Panc1 (cell line): ENCODE data around the gene ASB14. TPM values are rescaled to one million over a fixed set of nuclear protein-coding genes. Genes with fewer than 3 reads are reported as not detected.

Source experiments
- ATAC-seq: fragments of 200-7000 bp; cut with Tn5 transposase; 2 replicates; pipeline ENCODE4 v1.9.1; 2020; ENCODE audit warnings: mild to moderate bottlenecking, moderate library complexity
- BruUV-seq: library from RNA; stranded (reverse); fragments of 400-500 nt; replicated peaks from 2 replicates; lab custom pipeline; 2021; lab: Mats Ljungman, UMichigan
- CTCF ChIA-PET: fragments of 300-600 bp; sonication (Branson Sonifier 250); formaldehyde crosslinking; loops from one replicate; lab custom pipeline; 2022; ENCODE audit warnings: antibody characterized with exemption; lab: Charles Lee
- POLR2A ChIA-PET: fragments of 300-600 bp; sonication (Branson Sonifier 250); formaldehyde crosslinking; loops from one replicate; lab custom pipeline; 2022; ENCODE audit warnings: antibody characterized with exemption; lab: Charles Lee
- DNase-seq: peaks from one replicate; pipeline ENCODE4 v3.0.0-alpha.2; 2010; ENCODE audit warnings: low read depth, low spot score
- H3K27ac ChIP-seq: 2 replicates; pipeline ENCODE4 v1.5.1; 2011; ENCODE audit warnings: mild to moderate bottlenecking, low read length, inconsistent platforms
- H3K27me3 ChIP-seq: fragments of 200-500 bp; sonication (Bioruptor generic); 2 replicates; pipeline ENCODE4 v1.6.0; 2014; ENCODE audit warnings: low read length, inconsistent platforms; ENCODE audit not compliant: control insufficient read depth, insufficient read depth
- H3K36me3 ChIP-seq: fragments of 200-500 bp; sonication (Bioruptor generic); 2 replicates; pipeline ENCODE4 v1.5.1; 2014; ENCODE audit warnings: inconsistent platforms, mild to moderate bottlenecking, low read length, moderate library complexity; ENCODE audit not compliant: control insufficient read depth, insufficient read depth
- H3K4me1 ChIP-seq: 2 replicates; pipeline ENCODE4 v1.5.1; 2011; ENCODE audit warnings: inconsistent platforms, mild to moderate bottlenecking, low read length, moderate library complexity; ENCODE audit not compliant: control insufficient read depth, insufficient read depth
- H3K4me3 ChIP-seq, 2 experiments: 2 replicates each; pipeline ENCODE4 v1.5.1; 2011 to 2012; ENCODE audit warnings: low read depth in 2 of 2, low read length in 2 of 2, mild to moderate bottlenecking in 2 of 2, inconsistent platforms in 1 of 2, moderate library complexity in 1 of 2
- H3K9me3 ChIP-seq: fragments of 200-500 bp; sonication (Bioruptor generic); 2 replicates; pipeline ENCODE4 v1.5.1; 2014; ENCODE audit warnings: low read depth, mild to moderate bottlenecking, inconsistent platforms, low read length, moderate library complexity; ENCODE audit not compliant: control insufficient read depth, insufficient read depth
- POLR2AphosphoS5 ChIP-seq: IDR thresholded peaks from 2 replicates; pipeline ENCODE4 v1.6.1; 2012; ENCODE audit warnings: mild to moderate bottlenecking, low read depth, low read length, moderate library complexity
- SIN3A ChIP-seq: IDR thresholded peaks from 2 replicates; pipeline ENCODE4 v1.6.1; 2012; ENCODE audit warnings: low read depth, mild to moderate bottlenecking, low read length, moderate library complexity, borderline replicate concordance; ENCODE audit not compliant: insufficient read depth
- TCF7L2 ChIP-seq: IDR thresholded peaks from 2 replicates; pipeline ENCODE4 v1.6.1; 2011; ENCODE audit warnings: mild to moderate bottlenecking, low read depth, low read length, inconsistent platforms
- in situ Hi-C: cut with HindIII; loops from 2 replicates; pipeline ENCODE4 v1.10.0; 2016; ENCODE audit warnings: low sequenced_read_pairs, low pct_unique_long_range_greater_than_20kb
- intact Hi-C: fragments of 100-400 bp; cut with micrococcal nuclease; formaldehyde crosslinking; loops from one replicate; pipeline ENCODE4 v1.10.0; 2022; ENCODE audit not compliant: unreplicated experiment
- total RNA-seq: library from RNA; stranded (reverse); gene quantifications from one replicate; pipeline ENCODE4 v1.2.1, GENCODE V29; 2021; ENCODE audit not compliant: unreplicated experiment
- TF ChIP-seq, protein P1 (sequence below): fragments of 450-650 bp; IDR thresholded peaks from 2 replicates; pipeline ENCODE4 v1.5.1; 2017; ENCODE audit warnings: mild to moderate bottlenecking
- TF ChIP-seq, protein P2 (sequence below), 2 experiments: IDR thresholded peaks; 2 replicates each; pipeline ENCODE4 v1.6.1; 2011 to 2012; ENCODE audit warnings: low read depth in 2 of 2, control low read depth in 1 of 2, low read length in 1 of 2, mild to moderate bottlenecking in 1 of 2, moderate library complexity in 1 of 2; ENCODE audit not compliant: insufficient read depth in 1 of 2

ASB14 gene
- total RNA-seq, 1 experiment from 2014 or later: not detected

- BruUV-seq: no TSS peak
- in situ Hi-C loops (no loop called here), intact Hi-C loops (no loop called here)
- CTCF ChIA-PET: no interaction called here
- H3K27me3 ChIP-seq: no peaks in the 10 kb centered on the region
- no peak overlapping the region for H3K4me3 ChIP-seq
- no peak for DNase-seq
- no peak for TF ChIP-seq TCF7L2
- TF ChIP-seq SIN3A: no peak
- no peak for TF ChIP-seq POLR2AphosphoS5
- TF ChIP-seq, protein P1, sequence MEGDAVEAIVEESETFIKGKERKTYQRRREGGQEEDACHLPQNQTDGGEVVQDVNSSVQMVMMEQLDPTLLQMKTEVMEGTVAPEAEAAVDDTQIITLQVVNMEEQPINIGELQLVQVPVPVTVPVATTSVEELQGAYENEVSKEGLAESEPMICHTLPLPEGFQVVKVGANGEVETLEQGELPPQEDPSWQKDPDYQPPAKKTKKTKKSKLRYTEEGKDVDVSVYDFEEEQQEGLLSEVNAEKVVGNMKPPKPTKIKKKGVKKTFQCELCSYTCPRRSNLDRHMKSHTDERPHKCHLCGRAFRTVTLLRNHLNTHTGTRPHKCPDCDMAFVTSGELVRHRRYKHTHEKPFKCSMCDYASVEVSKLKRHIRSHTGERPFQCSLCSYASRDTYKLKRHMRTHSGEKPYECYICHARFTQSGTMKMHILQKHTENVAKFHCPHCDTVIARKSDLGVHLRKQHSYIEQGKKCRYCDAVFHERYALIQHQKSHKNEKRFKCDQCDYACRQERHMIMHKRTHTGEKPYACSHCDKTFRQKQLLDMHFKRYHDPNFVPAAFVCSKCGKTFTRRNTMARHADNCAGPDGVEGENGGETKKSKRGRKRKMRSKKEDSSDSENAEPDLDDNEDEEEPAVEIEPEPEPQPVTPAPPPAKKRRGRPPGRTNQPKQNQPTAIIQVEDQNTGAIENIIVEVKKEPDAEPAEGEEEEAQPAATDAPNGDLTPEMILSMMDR: no peak
- TF ChIP-seq, protein P2, sequence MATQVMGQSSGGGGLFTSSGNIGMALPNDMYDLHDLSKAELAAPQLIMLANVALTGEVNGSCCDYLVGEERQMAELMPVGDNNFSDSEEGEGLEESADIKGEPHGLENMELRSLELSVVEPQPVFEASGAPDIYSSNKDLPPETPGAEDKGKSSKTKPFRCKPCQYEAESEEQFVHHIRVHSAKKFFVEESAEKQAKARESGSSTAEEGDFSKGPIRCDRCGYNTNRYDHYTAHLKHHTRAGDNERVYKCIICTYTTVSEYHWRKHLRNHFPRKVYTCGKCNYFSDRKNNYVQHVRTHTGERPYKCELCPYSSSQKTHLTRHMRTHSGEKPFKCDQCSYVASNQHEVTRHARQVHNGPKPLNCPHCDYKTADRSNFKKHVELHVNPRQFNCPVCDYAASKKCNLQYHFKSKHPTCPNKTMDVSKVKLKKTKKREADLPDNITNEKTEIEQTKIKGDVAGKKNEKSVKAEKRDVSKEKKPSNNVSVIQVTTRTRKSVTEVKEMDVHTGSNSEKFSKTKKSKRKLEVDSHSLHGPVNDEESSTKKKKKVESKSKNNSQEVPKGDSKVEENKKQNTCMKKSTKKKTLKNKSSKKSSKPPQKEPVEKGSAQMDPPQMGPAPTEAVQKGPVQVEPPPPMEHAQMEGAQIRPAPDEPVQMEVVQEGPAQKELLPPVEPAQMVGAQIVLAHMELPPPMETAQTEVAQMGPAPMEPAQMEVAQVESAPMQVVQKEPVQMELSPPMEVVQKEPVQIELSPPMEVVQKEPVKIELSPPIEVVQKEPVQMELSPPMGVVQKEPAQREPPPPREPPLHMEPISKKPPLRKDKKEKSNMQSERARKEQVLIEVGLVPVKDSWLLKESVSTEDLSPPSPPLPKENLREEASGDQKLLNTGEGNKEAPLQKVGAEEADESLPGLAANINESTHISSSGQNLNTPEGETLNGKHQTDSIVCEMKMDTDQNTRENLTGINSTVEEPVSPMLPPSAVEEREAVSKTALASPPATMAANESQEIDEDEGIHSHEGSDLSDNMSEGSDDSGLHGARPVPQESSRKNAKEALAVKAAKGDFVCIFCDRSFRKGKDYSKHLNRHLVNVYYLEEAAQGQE (IDR thresholded peaks at IDR 0.05; ENCODE audit: insufficient read depth in 1 of 2, low read depth in 2 of 2, low read length in 1 of 2): no peak
- ATAC-seq: no peak
- peaks cover 26% of the 10 kb centered on the region for H3K36me3 ChIP-seq
- H3K27ac ChIP-seq: no peak overlapping the region
- H3K9me3 ChIP-seq: no peaks in the 10 kb centered on the region
- POLR2A ChIA-PET: no interaction called here
- no peaks in the 10 kb centered on the region for H3K4me1 ChIP-seq
These were observed 47.5 kb downstream of the ASB14 start for GRCh38 chr3:57244946-57245345.

- no peak for DNase-seq
- in situ Hi-C loops (no loop called here), intact Hi-C loops (no loop called here)
- POLR2A ChIA-PET: interaction anchor here (0.6 kb wide), 1 partner anchor 136 kb away, joined by 3 read pairs; no protein-coding TSS in a partner anchor
- no peaks in the 10 kb centered on the region for H3K9me3 ChIP-seq
- H3K27ac ChIP-seq: no peak overlapping the region
- H3K27me3 ChIP-seq: no peaks in the 10 kb centered on the region
- CTCF ChIA-PET: interaction anchor here (0.6 kb wide), 1 partner anchor 250 kb away, joined by 5 read pairs; no protein-coding TSS in a partner anchor
- ATAC-seq: no peak
- TF ChIP-seq POLR2AphosphoS5 (no peak), TCF7L2 (no peak), SIN3A (no peak)
- TF ChIP-seq, protein P1: no peak
- TF ChIP-seq, protein P2 (IDR thresholded peaks at IDR 0.05; ENCODE audit: insufficient read depth in 1 of 2, low read depth in 2 of 2, low read length in 1 of 2): no peak
- BruUV-seq: no TSS peak
- peaks cover 4% of the 10 kb centered on the region; the same call in 1 of the 2 replicates for H3K36me3 ChIP-seq
- H3K4me1 ChIP-seq: peaks cover 5% of the 10 kb centered on the region; the same call in 1 of the 2 replicates
- no peak overlapping the region for H3K4me3 ChIP-seq
These were observed 57.6 kb downstream of the ASB14 start for GRCh38 chr3:57234613-57235575.
